Measurements from ENCODE around the gene DLG5.

The DLG5 gene

GRCh38 chr10:77911535-77912123, 14.9 kb downstream of the DLG5 start:
- no peak overlapping the region for H3K4me3 ChIP-seq (ENCODE audit: low read depth, low read length)
- TF ChIP-seq, protein P1, sequence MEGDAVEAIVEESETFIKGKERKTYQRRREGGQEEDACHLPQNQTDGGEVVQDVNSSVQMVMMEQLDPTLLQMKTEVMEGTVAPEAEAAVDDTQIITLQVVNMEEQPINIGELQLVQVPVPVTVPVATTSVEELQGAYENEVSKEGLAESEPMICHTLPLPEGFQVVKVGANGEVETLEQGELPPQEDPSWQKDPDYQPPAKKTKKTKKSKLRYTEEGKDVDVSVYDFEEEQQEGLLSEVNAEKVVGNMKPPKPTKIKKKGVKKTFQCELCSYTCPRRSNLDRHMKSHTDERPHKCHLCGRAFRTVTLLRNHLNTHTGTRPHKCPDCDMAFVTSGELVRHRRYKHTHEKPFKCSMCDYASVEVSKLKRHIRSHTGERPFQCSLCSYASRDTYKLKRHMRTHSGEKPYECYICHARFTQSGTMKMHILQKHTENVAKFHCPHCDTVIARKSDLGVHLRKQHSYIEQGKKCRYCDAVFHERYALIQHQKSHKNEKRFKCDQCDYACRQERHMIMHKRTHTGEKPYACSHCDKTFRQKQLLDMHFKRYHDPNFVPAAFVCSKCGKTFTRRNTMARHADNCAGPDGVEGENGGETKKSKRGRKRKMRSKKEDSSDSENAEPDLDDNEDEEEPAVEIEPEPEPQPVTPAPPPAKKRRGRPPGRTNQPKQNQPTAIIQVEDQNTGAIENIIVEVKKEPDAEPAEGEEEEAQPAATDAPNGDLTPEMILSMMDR (IDR thresholded peaks at IDR 0.05; ENCODE audit: low read depth, low read length), result no peak

DNA sequence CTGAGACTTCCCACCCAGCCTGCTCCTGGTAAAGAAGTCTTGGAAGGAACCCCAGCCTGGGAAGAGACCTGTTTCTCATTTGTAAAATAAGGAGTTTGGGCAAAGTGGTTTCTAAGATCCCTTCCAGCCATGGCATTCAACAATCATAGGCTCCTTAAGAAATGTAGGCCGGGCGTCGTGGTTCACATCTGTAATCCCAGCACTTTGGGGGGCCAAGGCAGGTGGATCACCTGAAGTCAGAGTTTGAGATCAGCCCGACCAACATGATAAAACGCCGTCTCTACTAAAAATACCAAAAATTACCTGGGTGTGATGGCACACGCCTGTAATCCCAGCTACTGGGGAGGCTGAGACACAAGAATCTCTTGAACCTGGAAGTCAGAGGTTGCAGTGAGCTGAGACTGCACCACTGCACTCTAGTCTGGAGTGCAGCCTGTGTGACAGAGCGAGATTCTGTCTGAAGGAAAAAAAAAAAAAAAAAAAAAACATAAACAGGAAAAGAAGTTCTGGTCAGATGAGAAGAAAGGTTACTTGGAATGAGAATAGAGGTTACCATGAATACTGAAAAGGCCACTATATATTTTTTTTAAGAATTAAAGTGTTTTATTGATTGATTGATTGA, 15.9 kb downstream of the DLG5 start:
- no peak overlapping the region for H3K4me3 ChIP-seq (ENCODE audit: low read depth, low read length)
- TF ChIP-seq, protein P1 (IDR thresholded peaks at IDR 0.05; ENCODE audit: low read depth, low read length), result no peak

DNA sequence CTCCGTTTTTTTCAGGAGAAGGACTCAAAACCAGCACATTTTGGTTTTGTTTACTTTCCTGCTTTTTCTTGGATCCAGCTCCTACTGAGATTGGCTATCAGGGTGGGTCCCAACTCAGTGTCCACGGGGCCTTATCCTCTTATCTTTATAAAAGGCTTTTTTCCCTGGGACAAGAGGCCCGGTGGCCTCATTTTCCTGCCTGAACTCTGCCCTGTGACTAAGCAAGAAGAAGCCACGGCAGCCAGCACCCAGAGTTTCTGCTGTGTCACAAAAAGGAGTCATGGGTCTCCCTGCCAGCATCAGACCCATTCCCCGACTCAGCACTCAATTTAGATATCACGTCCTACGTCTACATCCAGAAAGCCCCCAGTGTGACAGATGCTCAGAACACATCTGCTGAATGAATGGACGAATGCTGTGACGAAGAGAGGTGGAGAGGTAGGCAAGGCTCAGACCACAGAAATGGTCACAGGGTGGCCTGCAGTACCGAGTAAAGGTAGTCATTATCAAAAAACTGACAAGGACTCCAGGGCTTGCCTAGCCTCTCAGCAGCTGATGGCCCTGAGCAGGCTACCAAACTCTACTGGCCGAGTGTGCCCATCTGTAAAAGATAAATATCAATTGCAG, 16.7 kb downstream of the DLG5 start:
- no peak overlapping the region for H3K4me3 ChIP-seq (ENCODE audit: low read depth, low read length)
- TF ChIP-seq, protein P1 (IDR thresholded peaks at IDR 0.05; ENCODE audit: low read depth, low read length), result no peak

GRCh38 chr10:77909021-77909748, 17.4 kb downstream of the DLG5 start:
- TF ChIP-seq, protein P1 (IDR thresholded peaks at IDR 0.05; ENCODE audit: low read depth, low read length), result no peak
- H3K4me3 ChIP-seq (ENCODE audit: low read depth, low read length), result no peak overlapping the region

DNA sequence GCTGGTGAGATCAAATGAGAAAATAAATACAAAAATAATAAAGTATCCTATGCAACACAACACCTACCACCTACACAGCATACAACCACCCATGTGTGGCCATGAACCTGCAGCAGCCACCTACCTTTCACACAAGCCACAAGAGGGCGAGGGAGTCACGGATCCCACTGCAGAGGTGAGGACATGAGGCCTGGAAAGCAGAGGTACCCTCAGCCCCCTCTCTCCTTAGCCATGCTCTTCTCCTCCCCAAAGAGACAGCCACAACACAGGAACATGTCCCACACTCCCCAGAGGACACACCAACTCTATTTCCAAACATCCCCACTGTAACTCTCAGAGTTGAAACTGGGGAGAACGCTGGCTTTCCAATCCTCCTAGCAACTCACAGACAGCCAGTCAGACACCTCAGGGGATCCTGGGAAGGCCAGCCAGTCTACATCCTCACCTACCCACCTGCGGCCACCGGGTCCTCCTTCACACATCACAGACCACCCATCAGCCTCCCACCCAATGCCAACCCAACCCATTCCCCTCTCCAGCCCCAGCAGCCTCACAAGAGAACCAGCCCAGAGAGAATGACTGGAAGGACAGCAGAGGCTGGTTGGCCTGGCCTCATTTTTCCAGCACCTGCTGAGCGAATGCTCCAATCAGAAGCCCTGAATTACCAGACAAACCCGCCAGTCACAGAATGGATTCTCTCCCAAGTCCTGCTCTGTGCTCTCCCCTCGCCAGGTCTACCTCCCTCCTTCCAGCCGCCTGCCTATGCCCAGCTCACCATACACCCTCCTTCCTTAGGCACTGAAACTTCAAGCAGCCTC, 18.4 kb downstream of the DLG5 start:
- TF ChIP-seq, protein P1 (IDR thresholded peaks at IDR 0.05; ENCODE audit: low read depth, low read length), result no peak
- H3K4me3 ChIP-seq (ENCODE audit: low read depth, low read length), result no peak overlapping the region

GRCh38 chr10:77907462-77907861, 19.1 kb downstream of the DLG5 start:
- TF ChIP-seq, protein P1 (IDR thresholded peaks at IDR 0.05; ENCODE audit: low read depth, low read length), result no peak
- H3K4me3 ChIP-seq (ENCODE audit: low read depth, low read length), result no peak overlapping the region
